Measurements from ENCODE around the gene PRCD. TPM values are rescaled to one million over a fixed set of nuclear protein-coding genes. Genes with fewer than 3 reads are reported as not detected.
A peak's percentile ranks its signal among the peaks of the same experiment; 100 is the strongest.

PRCD gene
- total RNA-seq, 2 experiments from 2014 or later = not detected

DNA sequence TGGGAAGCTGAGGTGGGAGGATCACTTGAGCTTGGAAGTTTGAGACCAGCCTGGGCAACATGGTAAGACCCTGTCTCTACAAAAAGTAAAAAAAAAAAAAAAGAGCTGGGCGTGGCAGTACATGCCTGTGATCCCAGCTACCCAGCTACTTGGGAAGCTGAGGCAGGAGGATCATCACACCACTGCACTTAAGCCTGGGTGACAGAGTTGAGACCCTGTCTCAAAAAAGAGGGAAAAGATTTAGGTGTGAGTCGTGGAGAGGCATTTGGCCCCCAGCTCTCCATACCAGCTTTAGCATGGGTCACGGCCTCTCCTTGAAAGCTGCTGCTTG lies 26.7 kb downstream of the PRCD start:
- Histone ChIP-seq H3K27me3 (ENCODE audit: control insufficient read depth in 1 of 2, insufficient read depth in 2 of 2, low read length in 2 of 2) (no peaks in the 10 kb centered on the region), H3K36me3 (ENCODE audit: insufficient read depth, low read length) (peaks cover 45% of the 10 kb centered on the region), H3K27ac (ENCODE audit: low read depth in 1 of 2, low read length in 2 of 2) (no peak overlapping the region), H3K9me3 (ENCODE audit: control insufficient read depth in 1 of 2, insufficient read depth in 1 of 2, low read length in 2 of 2) (peaks cover 0 to 8% of the 10 kb centered on the region in 2 experiments), H3K4me1 (ENCODE audit: insufficient read depth, low read length) (peaks cover 34% of the 10 kb centered on the region), H3K4me3 (ENCODE audit: low read length) (no peak overlapping the region)
- H3K9me3 Mint-ChIP-seq = no peaks in the 10 kb centered on the region
- DNase-seq (no peak), ATAC-seq (ENCODE audit: poor library complexity) (no peak)
- POLR2A ChIA-PET = no interaction called here
- H3K4me1 Mint-ChIP-seq (ENCODE audit: low read depth) = peaks cover 42% of the 10 kb centered on the region
- intact Hi-C loops (cut with DNase I, micrococcal nuclease) = no loop called here
- H3K27me3 Mint-ChIP-seq = peaks cover 4% of the 10 kb centered on the region
- peak overlapping the region; percentile 49 for H3K27ac Mint-ChIP-seq
- H3K4me3 Mint-ChIP-seq = no peak overlapping the region
- CTCF ChIA-PET = interaction anchor here (1.5 kb wide), 1 partner anchor 43 kb away, joined by 3 read pairs; no protein-coding TSS in a partner anchor
- TF ChIP-seq, protein P1, sequence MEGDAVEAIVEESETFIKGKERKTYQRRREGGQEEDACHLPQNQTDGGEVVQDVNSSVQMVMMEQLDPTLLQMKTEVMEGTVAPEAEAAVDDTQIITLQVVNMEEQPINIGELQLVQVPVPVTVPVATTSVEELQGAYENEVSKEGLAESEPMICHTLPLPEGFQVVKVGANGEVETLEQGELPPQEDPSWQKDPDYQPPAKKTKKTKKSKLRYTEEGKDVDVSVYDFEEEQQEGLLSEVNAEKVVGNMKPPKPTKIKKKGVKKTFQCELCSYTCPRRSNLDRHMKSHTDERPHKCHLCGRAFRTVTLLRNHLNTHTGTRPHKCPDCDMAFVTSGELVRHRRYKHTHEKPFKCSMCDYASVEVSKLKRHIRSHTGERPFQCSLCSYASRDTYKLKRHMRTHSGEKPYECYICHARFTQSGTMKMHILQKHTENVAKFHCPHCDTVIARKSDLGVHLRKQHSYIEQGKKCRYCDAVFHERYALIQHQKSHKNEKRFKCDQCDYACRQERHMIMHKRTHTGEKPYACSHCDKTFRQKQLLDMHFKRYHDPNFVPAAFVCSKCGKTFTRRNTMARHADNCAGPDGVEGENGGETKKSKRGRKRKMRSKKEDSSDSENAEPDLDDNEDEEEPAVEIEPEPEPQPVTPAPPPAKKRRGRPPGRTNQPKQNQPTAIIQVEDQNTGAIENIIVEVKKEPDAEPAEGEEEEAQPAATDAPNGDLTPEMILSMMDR (IDR thresholded peaks at IDR 0.05) = no peak
- H3K36me3 Mint-ChIP-seq (ENCODE audit: low read depth) = peaks cover 47% of the 10 kb centered on the region

DNA sequence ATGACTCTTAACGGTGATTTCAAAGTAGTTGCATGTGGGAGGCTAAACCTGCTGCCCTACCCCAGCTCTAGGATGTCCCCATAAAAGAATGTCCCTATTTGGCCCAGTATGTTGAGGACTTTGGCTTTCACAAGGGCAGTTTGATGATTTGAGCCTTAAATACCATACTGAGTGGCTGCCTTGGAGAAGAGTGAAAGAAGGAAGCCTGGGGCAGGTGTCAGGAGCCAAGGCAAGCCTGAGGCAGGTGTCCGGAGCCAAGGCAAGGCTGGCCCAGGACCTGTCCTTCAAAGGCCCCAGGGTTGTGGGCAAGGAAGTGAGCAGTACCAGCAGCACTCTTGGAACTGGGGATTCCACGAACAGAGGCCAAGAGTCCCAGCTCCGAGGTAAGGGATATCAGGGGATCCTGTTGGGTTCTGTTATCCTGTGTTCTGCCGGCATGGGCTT lies 27.2 kb downstream of the PRCD start:
- TF ChIP-seq, protein P1 (IDR thresholded peaks at IDR 0.05) = no peak
- Histone ChIP-seq H3K9me3 (ENCODE audit: control insufficient read depth in 1 of 2, insufficient read depth in 1 of 2, low read length in 2 of 2) (peaks cover 0 to 8% of the 10 kb centered on the region in 2 experiments), H3K4me3 (ENCODE audit: low read length) (no peak overlapping the region), H3K27ac (ENCODE audit: low read depth in 1 of 2, low read length in 2 of 2) (no peak overlapping the region), H3K4me1 (ENCODE audit: insufficient read depth, low read length) (peaks cover 29% of the 10 kb centered on the region), H3K27me3 (ENCODE audit: control insufficient read depth in 1 of 2, insufficient read depth in 2 of 2, low read length in 2 of 2) (no peaks in the 10 kb centered on the region), H3K36me3 (ENCODE audit: insufficient read depth, low read length) (peaks cover 41% of the 10 kb centered on the region)
- intact Hi-C loops (cut with DNase I, micrococcal nuclease) = no loop called here
- ChIA-PET CTCF (no interaction called here), POLR2A (interaction anchor here (0.8 to 1.1 kb wide), 2 partner anchors 9 to 11 kb away, joined by 3 to 4 read pairs; no protein-coding TSS in a partner anchor)
- ATAC-seq (ENCODE audit: poor library complexity) (no peak), DNase-seq (no peak)
- no peaks in the 10 kb centered on the region for H3K9me3 Mint-ChIP-seq
- H3K27ac Mint-ChIP-seq = peak overlapping the region; percentile 49
- H3K4me1 Mint-ChIP-seq (ENCODE audit: low read depth) = peaks cover 38% of the 10 kb centered on the region
- peaks cover 4% of the 10 kb centered on the region for H3K27me3 Mint-ChIP-seq
- H3K4me3 Mint-ChIP-seq = no peak overlapping the region
- H3K36me3 Mint-ChIP-seq (ENCODE audit: low read depth) = peaks cover 43% of the 10 kb centered on the region

DNA sequence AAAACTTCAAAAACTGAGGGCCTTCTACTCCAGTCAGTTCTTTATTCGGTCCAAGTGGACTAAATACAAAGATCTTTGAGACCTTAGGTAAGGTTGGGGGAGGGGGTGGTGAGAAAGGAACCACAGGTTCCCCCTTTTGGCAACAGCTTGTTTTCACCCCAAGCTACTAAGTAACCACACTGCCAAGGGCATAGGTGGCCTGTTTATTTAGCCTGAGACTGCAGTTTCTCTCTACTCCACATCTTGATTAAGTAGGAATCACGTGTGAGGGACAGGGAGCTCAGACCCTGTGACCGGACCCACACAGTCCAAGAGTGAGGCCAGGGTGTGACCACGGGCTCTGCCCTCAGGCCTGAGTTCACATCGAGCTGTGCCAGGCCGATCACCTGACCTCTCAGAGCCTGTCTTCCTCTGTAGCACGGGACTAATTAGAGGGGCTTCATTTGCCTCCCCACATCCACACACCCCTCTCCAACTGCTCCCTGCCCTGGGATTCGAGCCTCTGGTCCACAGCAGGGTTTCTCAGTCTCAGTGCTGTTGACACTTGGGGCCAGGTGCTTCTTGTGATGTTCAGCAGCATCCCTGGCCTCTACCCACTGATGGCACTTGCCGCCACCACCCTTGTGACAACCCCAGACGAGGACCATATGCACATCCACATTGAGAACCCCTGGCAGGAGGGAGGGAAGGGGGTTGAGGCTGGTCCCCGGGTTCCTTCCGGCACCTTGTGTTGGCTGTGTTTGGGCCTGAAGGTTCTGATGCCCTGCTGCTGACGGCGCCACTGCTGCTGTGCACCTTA lies 28.0 kb downstream of the PRCD start:
- DNase-seq = peak in 2 of 14 experiments; percentile 25 to 48
- ChIA-PET POLR2A (interaction anchor here (0.8 to 1.1 kb wide), 2 partner anchors 10 kb away, joined by 3 to 4 read pairs; no protein-coding TSS in a partner anchor), CTCF (interaction anchor here (1.1 kb wide), 1 partner anchor 10 kb away, joined by 4 read pairs; no protein-coding TSS in a partner anchor)
- Mint-ChIP-seq H3K4me3 (peak overlapping the region; percentile 7), H3K27ac (peak overlapping the region; percentile 44), H3K9me3 (no peaks in the 10 kb centered on the region), H3K27me3 (peaks cover 4% of the 10 kb centered on the region), H3K36me3 (ENCODE audit: low read depth) (peaks cover 39% of the 10 kb centered on the region), H3K4me1 (ENCODE audit: low read depth) (peaks cover 34% of the 10 kb centered on the region)
- intact Hi-C loops (cut with DNase I, micrococcal nuclease) = no loop called here
- peak; percentile 41 for ATAC-seq (ENCODE audit: poor library complexity)
- no peaks in the 10 kb centered on the region for H3K27me3 ChIP-seq (ENCODE audit: control insufficient read depth in 1 of 2, insufficient read depth in 2 of 2, low read length in 2 of 2)
- TF ChIP-seq, protein P1 (IDR thresholded peaks at IDR 0.05) = no peak
- H3K9me3 ChIP-seq (ENCODE audit: control insufficient read depth in 1 of 2, insufficient read depth in 1 of 2, low read length in 2 of 2) = peaks cover 0 to 8% of the 10 kb centered on the region in 2 experiments
- H3K36me3 ChIP-seq (ENCODE audit: insufficient read depth, low read length) = peaks cover 33% of the 10 kb centered on the region
- peaks cover 23% of the 10 kb centered on the region for H3K4me1 ChIP-seq (ENCODE audit: insufficient read depth, low read length)
- H3K4me3 ChIP-seq (ENCODE audit: low read length) = no peak overlapping the region
- no peak overlapping the region for H3K27ac ChIP-seq (ENCODE audit: low read depth in 1 of 2, low read length in 2 of 2)

Data from CD4-positive, alpha-beta T cell (primary cell).